Caco-2 (cell line): ENCODE data around the gene PEF1. TPM values are rescaled to one million over a fixed set of nuclear protein-coding genes. Genes with fewer than 3 reads are reported as not detected.

Experiments
- BruUV-seq: library from RNA; stranded (reverse); fragments of 400-500 nt; replicated peaks from 2 replicates; lab custom pipeline; 2021; lab: Mats Ljungman, UMichigan
- CTCF ChIA-PET: fragments of 300-600 bp; sonication (Branson Sonifier 250); formaldehyde crosslinking; loops from one replicate; lab custom pipeline; 2022; ENCODE audit warnings: antibody characterized with exemption; lab: Charles Lee
- POLR2A ChIA-PET: fragments of 300-600 bp; sonication (Branson Sonifier 250); formaldehyde crosslinking; loops from one replicate; lab custom pipeline; 2022; ENCODE audit warnings: antibody characterized with exemption; lab: Charles Lee
- DNase-seq, 2 experiments: peaks; one replicate each; pipeline versions ENCODE4 v3.0.0 to v3.0.0-alpha.2; 2020 to 2022
- H3K27me3 ChIP-seq: replicated peaks from 2 replicates; pipeline ENCODE4 v1.6.0; 2011; ENCODE audit warnings: low read length; ENCODE audit not compliant: control insufficient read depth, insufficient read depth
- H3K36me3 ChIP-seq: 2 replicates; pipeline ENCODE4 v1.5.1; 2011; ENCODE audit warnings: low read length; ENCODE audit not compliant: control insufficient read depth, insufficient read depth
- H3K4me1 ChIP-seq: fragments of 250-450 bp; sonication (Bioruptor Pico); 2 replicates; pipeline ENCODE4 v1.5.1; 2020; ENCODE audit warnings: mild to moderate bottlenecking
- H3K4me3 ChIP-seq: 2 replicates; pipeline ENCODE4 v1.5.1; 2011; ENCODE audit warnings: low read depth, mild to moderate bottlenecking, control low read depth, low read length
- H3K9me3 ChIP-seq: fragments of 250-450 bp; sonication (Bioruptor Pico); 2 replicates; pipeline ENCODE4 v1.5.1; 2020; ENCODE audit warnings: mild to moderate bottlenecking, moderate library complexity
- H3K27ac Mint-ChIP-seq: one replicate; pipeline ENCODE4 v1.8.0; 2022; ENCODE audit warnings: mixed read lengths; ENCODE audit not compliant: unreplicated experiment
- H3K27me3 Mint-ChIP-seq: one replicate; pipeline ENCODE4 v1.8.0; 2022; ENCODE audit warnings: mixed read lengths; ENCODE audit not compliant: insufficient read depth, unreplicated experiment
- H3K36me3 Mint-ChIP-seq: one replicate; pipeline ENCODE4 v1.8.0; 2022; ENCODE audit warnings: mild to moderate bottlenecking, mixed read lengths; ENCODE audit not compliant: insufficient read depth, unreplicated experiment
- H3K4me1 Mint-ChIP-seq: one replicate; pipeline ENCODE4 v1.8.0; 2022; ENCODE audit warnings: low read depth, mixed read lengths; ENCODE audit not compliant: unreplicated experiment
- H3K4me3 Mint-ChIP-seq: one replicate; pipeline ENCODE4 v1.8.0; 2022; ENCODE audit warnings: mild to moderate bottlenecking, moderate library complexity, mixed read lengths; ENCODE audit not compliant: unreplicated experiment
- H3K9me3 Mint-ChIP-seq: one replicate; pipeline ENCODE4 v1.8.0; 2022; ENCODE audit warnings: mixed read lengths; ENCODE audit not compliant: unreplicated experiment
- intact Hi-C: fragments of 100-400 bp; cut with micrococcal nuclease; formaldehyde crosslinking; loops from one replicate; pipeline ENCODE4 v1.10.0; 2022; ENCODE audit not compliant: unreplicated experiment
- total RNA-seq: library from RNA; stranded (reverse); gene quantifications from 2 replicates; pipeline ENCODE4 v1.2.3, GENCODE V29; 2022
- TF ChIP-seq, protein P1 (sequence below), 2 experiments: fragments of 200-600 bp in 1 of 2; IDR thresholded peaks; 1 replicate in 1 of 2; 2 replicates in 1 of 2; pipeline versions ENCODE4 v1.5.1 to v1.8.0; 2011 to 2022; ENCODE audit warnings: antibody characterized with exemption in 1 of 2, control low read depth in 1 of 2, inconsistent platforms in 1 of 2, low read depth in 1 of 2, low read length in 1 of 2, mild to moderate bottlenecking in 1 of 2, moderate library complexity in 1 of 2; ENCODE audit not compliant: insufficient read depth in 1 of 2, severe bottlenecking in 1 of 2, unreplicated experiment in 1 of 2

Gene PEF1
- total RNA-seq, 1 experiment from 2014 or later: 22.1 TPM

DNA sequence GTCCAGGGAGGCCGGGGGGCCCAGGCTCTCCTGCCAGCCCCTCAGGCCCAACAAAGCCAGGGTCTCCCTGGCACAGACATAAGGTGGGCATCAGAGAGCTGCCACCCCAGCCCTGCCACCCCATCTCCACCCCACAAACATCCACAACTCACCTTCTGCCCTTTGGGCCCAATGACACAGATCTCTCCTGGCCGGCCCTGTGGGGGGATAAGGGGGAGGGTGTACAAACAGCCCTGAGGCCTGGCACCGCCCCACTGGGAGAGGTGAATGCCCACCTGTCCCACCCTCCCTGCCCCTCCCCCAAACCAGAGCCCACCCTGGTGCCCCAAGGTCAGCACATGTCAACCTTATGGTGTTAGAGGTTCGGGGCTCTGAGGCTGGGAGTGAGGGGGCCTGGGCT is 46.8 kb upstream of the PEF1 start:
- H3K4me3 Mint-ChIP-seq: no peak overlapping the region
- H3K36me3 ChIP-seq: no peaks in the 10 kb centered on the region
- no peaks in the 10 kb centered on the region for H3K4me1 Mint-ChIP-seq
- BruUV-seq: no TSS peak
- no peaks in the 10 kb centered on the region for H3K27me3 Mint-ChIP-seq
- intact Hi-C loops: no loop called here
- ChIA-PET POLR2A (no interaction called here), CTCF (interaction anchor here (1.7 kb wide), 1 partner anchor 27 kb away, joined by 10 read pairs; no protein-coding TSS in a partner anchor)
- TF ChIP-seq, protein P1, sequence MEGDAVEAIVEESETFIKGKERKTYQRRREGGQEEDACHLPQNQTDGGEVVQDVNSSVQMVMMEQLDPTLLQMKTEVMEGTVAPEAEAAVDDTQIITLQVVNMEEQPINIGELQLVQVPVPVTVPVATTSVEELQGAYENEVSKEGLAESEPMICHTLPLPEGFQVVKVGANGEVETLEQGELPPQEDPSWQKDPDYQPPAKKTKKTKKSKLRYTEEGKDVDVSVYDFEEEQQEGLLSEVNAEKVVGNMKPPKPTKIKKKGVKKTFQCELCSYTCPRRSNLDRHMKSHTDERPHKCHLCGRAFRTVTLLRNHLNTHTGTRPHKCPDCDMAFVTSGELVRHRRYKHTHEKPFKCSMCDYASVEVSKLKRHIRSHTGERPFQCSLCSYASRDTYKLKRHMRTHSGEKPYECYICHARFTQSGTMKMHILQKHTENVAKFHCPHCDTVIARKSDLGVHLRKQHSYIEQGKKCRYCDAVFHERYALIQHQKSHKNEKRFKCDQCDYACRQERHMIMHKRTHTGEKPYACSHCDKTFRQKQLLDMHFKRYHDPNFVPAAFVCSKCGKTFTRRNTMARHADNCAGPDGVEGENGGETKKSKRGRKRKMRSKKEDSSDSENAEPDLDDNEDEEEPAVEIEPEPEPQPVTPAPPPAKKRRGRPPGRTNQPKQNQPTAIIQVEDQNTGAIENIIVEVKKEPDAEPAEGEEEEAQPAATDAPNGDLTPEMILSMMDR (IDR thresholded peaks at IDR 0.05; ENCODE audit: insufficient read depth in 1 of 2, low read depth in 1 of 2, low read length in 1 of 2, severe bottlenecking in 1 of 2, unreplicated experiment in 1 of 2): no peak
- H3K36me3 Mint-ChIP-seq: no peaks in the 10 kb centered on the region
- H3K9me3 ChIP-seq: no peaks in the 10 kb centered on the region
- H3K4me3 ChIP-seq: no peak overlapping the region
- H3K4me1 ChIP-seq: no peaks in the 10 kb centered on the region
- H3K27me3 ChIP-seq: no peaks in the 10 kb centered on the region
- no peak for DNase-seq
- no peak overlapping the region for H3K27ac Mint-ChIP-seq
- H3K9me3 Mint-ChIP-seq: no peaks in the 10 kb centered on the region

DNA sequence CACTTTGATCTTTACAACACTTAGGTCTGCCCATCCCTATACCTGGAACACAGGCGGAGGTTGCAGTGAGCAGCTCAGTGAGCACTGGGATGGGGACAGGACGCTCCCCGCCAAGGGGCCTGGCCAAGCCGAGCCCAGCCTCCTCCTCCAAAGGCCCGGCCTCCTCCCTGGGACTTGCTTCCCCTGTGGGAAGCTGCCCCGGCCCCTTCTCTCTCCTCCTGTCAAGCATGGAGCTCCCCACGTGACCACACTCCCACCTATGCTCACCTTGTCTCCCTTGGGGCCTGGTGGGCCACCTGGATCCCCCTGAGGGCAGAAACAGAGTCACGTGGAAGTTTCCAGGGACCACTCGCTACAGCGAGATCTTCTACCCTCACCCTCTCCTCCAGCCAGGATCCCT is 46.2 kb upstream of the PEF1 start:
- ChIA-PET CTCF (interaction anchor here (0.7 kb wide), 1 partner anchor 98 kb away, joined by 3 read pairs; no protein-coding TSS in a partner anchor), POLR2A (no interaction called here)
- intact Hi-C loops: no loop called here
- Histone ChIP-seq H3K4me1 (no peaks in the 10 kb centered on the region), H3K36me3 (no peaks in the 10 kb centered on the region), H3K9me3 (no peaks in the 10 kb centered on the region), H3K4me3 (no peak overlapping the region), H3K27me3 (no peaks in the 10 kb centered on the region)
- Mint-ChIP-seq H3K4me1 (no peaks in the 10 kb centered on the region), H3K27ac (no peak overlapping the region), H3K4me3 (no peak overlapping the region), H3K27me3 (no peaks in the 10 kb centered on the region), H3K9me3 (no peaks in the 10 kb centered on the region), H3K36me3 (no peaks in the 10 kb centered on the region)
- TF ChIP-seq, protein P1 (IDR thresholded peaks at IDR 0.05; ENCODE audit: insufficient read depth in 1 of 2, low read depth in 1 of 2, low read length in 1 of 2, severe bottlenecking in 1 of 2, unreplicated experiment in 1 of 2): no peak
- BruUV-seq: no TSS peak
- DNase-seq: no peak

DNA sequence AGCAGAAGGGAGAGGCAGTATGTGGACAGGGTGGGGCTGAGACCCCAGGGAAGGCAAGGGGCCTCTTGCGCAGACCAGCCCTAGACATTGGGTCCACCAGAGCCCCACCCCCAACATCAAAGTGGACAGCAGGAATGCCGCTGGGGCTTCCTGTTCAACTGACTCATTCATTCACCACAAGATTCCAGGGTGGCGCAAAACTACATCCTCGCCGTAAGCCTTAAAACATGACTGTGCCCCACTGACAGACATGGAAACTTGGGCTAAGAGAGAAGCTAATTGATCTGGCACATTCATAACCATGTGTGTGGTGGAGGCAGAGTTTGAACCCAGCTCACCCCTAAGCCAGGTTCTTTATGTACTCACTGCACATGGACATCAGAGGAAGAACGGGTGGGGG is 45.2 kb upstream of the PEF1 start:
- CTCF ChIA-PET: no interaction called here

More for the DNA sequence above, 45.2 kb upstream of the PEF1 start:
- Histone ChIP-seq H3K36me3 (no peaks in the 10 kb centered on the region), H3K4me3 (no peak overlapping the region), H3K4me1 (no peaks in the 10 kb centered on the region), H3K27me3 (no peaks in the 10 kb centered on the region), H3K9me3 (no peaks in the 10 kb centered on the region)
- POLR2A ChIA-PET: no interaction called here
- Mint-ChIP-seq H3K36me3 (no peaks in the 10 kb centered on the region), H3K4me1 (no peaks in the 10 kb centered on the region), H3K4me3 (no peak overlapping the region), H3K9me3 (no peaks in the 10 kb centered on the region), H3K27me3 (no peaks in the 10 kb centered on the region), H3K27ac (no peak overlapping the region)
- intact Hi-C loops: no loop called here
- TF ChIP-seq, protein P1 (IDR thresholded peaks at IDR 0.05; ENCODE audit: insufficient read depth in 1 of 2, low read depth in 1 of 2, low read length in 1 of 2, severe bottlenecking in 1 of 2, unreplicated experiment in 1 of 2): no peak
- no TSS peak for BruUV-seq
- DNase-seq: no peak
